ENCODE results near the gene FASN. TPM values are rescaled to one million over a fixed set of nuclear protein-coding genes. Genes with fewer than 3 reads are reported as not detected.
A peak's percentile ranks its signal among the peaks of the same experiment; 100 is the strongest.

FASN gene
- total and polyA plus RNA-seq, 2 of the 13 experiments (the other 11 are each of a cell fraction or from before 2014, with no cell fraction given): 51.7 to 101 TPM

DNA sequence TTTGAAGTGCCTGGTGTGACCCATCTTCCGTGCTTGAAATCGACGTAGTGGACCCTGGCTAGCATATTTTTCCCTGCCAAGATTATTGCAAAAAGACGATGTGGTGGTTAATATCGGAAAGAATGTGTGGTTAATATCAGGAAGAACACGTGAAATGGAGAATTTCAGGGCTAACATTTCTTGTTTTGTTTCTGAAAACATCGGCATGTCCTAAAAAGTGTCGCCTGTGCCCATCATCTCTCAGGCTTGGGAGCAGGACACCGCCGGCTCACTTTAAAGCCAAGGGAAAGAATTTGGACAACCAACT, 60.2 kb downstream of the FASN start (continued):
- TF ChIP-seq ZNF574 (CRISPR knock-in tag; IDR thresholded peaks at IDR 0.05): no peak
- TF ChIP-seq ZNF850 (CRISPR knock-in tag; conservative IDR thresholded peaks at IDR 0.05): no peak
- peak; percentile 51; the same call in 1 of the 3 replicates for TF ChIP-seq MXI1 (IDR thresholded peaks at IDR 0.05; ENCODE audit: borderline replicate concordance, low read depth, low read length)
- no peak for TF ChIP-seq ZNF878 (CRISPR knock-in tag; IDR thresholded peaks at IDR 0.05)
- no peak for TF ChIP-seq KLF11 (CRISPR knock-in tag; IDR thresholded peaks at IDR 0.05)
- TF ChIP-seq PTBP1 (IDR thresholded peaks at IDR 0.05; ENCODE audit: low read depth, low read length, poor library complexity, severe bottlenecking): no peak
- no peak for TF ChIP-seq ZNF543 (CRISPR knock-in tag; IDR thresholded peaks at IDR 0.05)
- no peak for TF ChIP-seq HNF4G (IDR thresholded peaks at IDR 0.05; ENCODE audit: borderline replicate concordance, low read depth, low read length)
- no peak for TF ChIP-seq HNF4G (CRISPR knock-in tag; IDR thresholded peaks at IDR 0.05; ENCODE audit: borderline replicate concordance, low read depth)
- TF ChIP-seq KAT8 (CRISPR knock-in tag; IDR thresholded peaks at IDR 0.05): peak; percentile 3; the same call in 1 of the 2 replicates

Measured in HepG2 (cell line).